GM21515 (cell line): ENCODE measurements around the gene SF1.

Experiments used
- ATAC-seq: cut with Tn5 transposase; IDR thresholded peaks from one replicate; pipeline ENCODE4 v1.9.1; 2021; ENCODE audit not compliant: unreplicated experiment

SF1 gene

DNA sequence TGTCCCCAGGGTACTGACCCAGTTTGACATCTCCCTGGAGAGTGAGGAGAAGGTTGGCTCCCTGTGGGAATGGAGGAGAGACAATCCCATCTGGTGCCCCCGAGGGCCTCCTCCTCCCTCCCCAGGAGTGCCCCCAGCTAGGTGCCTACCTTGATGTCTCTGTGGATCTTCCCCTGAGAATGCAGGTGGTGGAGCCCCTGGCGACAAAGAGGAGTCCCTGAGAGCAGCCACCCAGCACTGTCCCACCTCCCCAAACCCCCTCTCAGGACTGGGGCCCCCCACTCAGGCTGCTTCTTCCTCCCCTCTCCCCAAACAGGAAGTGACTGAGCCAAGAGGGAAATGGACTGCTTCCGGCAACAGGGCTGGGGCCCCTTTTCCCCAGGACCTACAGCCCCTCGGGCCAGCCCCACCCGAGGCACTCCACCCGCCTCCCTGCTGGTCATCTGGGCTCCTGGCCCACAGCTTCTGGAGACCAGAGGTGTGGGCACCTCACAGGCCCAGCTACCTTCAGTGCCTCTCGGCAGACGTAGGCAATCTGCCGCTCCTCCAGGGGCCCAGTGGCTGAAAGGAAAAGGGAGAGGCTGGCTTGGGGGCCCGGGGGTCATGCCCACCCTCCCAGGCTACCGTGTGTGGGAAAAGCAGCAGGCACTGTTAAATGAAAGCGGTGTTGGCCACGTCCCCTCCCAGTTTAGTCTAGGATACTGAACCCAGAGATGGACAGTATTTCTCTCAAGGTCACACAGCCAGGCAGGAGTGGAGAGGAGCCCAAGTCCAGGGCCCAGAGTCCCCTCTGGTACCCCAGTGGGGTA, 23.4 kb upstream of the SF1 start:
- ATAC-seq, result no peak

DNA sequence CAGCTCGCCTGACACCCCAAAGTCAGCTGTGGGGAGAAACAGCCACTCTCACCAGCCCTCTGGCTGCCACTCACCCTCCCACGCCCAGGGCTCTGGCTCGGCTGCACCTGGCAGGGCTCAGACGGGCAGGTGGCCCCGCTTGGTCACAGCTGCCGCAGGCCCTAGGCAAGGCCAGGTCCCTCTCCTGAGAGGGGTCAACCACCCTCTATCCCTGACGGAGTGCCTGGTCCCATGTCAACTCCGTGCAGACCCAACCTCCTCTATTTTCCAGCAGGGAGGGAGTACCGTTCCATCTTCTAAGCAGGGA, 22.8 kb upstream of the SF1 start:
- no peak for ATAC-seq

DNA sequence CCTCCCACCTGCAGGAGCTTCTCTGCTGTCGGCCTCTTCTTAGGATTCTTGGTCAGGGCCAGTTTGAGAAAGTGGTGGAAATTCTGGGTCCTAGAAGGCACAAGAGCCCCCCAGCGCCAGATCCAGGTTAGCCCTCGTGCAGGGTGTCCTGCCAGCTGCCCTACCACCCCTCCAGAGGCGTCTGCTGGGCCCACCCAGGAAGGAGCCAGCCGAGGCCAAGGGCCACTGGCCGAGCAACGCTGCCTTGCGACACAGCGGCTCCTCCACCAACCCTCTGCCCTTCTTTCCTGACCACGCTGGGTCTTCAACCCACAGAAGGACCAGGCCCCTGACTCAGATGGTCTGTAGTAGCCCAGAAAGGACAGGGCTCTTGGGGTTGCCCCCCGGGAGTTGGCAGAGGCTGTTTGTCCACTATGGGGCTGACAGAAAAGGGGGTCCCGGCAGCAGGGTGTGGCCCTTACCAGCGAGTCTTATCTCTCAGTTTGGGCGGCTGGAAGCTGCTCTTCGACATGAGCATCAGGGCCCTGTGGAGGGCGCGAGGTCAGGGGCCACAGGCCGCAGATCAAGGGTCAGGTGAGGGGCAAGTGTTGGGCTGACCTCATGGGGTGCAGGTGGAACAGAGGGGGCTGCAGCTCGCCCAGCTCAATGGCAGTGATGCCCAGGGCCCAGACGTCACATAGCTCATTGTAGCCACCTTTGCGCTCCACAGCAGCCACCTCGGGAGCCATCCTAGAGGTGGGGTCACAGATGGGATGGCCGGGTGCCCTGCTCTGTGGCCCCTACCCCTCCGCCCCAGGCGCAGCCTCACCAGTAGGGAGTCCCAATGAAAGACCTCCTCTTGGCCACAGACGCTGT, 22.2 kb upstream of the SF1 start:
- ATAC-seq, result no peak

DNA sequence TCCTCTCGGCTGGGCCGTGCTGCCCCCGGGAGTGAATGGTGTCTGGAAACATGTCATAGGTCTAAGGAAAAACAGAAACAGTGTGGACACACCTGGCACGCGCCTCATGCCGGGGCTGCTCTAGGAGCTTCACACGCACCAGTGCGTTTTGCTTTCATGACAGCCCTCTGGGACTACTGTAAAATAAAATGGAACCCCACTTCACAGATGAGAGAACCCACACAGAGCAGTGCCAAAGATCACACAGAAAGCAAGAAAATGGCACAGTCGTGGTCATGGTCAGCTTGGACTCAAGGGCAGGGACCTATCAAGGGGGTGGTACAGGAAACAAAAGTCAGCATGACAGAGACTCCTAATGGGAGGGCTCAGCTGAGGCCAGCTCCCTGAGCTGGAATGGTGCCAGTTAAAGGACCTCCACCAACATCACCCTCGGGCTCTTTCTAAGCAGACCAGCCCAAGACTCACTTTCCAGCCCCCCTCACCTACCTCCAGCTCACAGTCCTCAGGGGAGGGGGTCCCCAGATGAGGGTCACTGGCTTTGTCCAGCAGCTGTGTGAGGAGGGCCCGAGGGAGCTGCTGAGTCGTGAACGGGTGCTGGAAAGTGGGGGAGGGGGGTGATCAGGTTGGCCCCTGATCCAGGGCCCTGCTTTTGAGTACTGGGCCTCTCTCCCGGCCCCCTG, 21.4 kb upstream of the SF1 start:
- no peak for ATAC-seq

DNA sequence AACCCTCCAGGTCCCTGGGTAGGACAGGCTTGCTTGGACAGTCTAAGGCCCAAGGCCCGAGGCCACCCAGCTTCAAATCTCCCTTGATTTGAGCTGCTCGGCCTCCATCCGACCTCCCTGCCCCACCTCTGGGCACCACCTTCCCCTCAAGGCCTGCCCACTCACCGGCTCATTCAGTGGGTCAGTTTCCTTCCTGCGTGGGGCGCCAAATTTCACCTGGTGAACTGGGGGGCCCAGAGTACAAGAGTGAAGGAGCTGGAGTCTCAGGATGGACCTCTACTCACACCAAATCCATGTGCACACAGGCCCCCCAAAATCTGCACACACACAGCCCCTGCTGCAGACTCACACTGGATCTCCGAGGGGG, 20.9 kb upstream of the SF1 start:
- ATAC-seq, result no peak

DNA sequence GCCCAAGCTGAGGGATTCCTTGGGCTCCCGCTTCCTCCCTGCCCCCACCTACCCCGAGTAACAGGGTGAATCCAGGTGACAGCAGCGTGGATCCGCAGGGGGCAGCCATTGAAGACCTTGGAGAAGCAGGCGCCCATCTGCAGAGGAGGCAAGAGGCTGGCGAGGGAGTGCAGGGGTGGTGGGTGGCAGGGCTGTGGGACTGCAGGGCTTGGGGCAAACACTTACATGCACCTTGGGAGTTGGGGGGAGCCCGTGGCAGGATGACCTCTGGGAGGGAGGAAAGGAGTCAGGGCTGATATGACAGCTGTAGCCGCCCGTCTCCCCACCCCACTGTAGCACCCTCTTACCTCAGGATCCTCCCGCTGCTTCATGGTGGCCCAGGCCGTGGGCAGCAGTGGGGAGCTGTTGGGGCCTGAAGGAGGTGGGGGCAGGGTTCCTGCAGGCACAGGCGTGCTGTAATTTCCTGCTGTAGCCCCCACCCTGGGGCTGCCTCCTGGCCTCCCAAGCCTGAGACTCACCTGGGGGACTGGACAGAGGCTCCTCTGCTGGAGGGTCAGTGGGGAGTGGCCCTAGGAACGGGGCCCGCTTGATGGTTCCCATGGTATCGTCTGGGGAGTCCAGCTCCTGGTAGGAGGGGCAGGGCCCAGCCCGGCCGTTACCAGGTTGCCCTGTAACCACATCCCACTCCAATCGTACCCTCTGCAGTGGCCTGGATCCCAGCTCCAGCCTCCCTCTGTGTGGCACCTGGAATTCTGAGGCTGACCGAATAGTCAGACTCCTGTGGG, 18.6 kb upstream of the SF1 start:
- no peak for ATAC-seq

DNA sequence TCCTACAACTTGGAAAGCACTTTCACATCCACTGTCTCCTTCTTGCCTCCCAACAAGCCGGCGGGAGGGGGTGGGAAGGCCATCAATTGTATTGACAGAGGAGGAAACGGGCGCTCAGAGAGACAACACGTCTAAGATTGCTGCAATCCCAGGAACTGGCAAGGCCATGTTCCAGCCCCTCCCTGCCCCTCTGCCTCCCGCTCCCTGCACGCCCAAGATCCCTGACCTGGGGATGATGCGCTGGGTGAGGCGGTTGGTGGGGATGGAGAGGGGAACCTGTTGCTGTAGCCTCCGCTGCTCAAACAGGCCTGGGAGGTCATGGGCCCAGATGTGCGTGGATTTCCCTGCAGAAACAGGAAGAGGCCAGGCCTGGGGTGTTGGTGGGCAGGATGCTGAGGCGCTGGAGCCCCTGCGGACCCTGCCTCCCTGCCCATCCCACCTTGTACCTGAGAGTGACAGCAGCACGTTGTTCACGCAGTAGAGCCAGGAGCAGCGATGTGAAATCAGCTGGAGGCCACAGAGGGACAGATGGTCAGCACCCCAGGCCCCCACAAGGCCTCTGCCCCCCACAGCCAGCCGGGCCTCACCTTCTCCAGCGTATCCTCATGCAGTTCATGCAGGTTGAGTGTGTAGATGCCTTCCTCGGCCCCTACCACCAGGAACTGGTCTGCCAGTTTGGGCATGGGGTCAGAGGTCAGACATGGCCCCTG, 17.9 kb upstream of the SF1 start:
- ATAC-seq, result no peak

DNA sequence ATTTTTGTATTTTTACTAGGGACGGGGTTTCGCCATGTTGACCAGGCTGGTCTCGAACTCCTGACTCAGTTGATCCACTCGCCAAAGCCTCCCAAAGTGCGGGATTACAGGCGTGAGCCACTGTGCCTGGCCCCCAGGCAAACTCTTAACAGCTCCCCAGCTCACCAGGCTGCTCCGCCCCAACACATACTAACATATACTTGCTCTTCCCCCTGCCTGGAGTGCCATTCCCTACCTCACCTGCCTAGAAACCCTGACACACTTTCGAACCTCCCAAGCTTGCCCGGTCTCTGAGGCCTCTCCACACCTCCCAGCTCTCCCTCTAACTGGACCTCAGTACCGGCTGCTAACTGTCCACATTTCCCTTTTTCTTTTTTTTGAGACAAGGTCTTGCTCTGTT, 16.2 kb upstream of the SF1 start:
- ATAC-seq, result no peak

DNA sequence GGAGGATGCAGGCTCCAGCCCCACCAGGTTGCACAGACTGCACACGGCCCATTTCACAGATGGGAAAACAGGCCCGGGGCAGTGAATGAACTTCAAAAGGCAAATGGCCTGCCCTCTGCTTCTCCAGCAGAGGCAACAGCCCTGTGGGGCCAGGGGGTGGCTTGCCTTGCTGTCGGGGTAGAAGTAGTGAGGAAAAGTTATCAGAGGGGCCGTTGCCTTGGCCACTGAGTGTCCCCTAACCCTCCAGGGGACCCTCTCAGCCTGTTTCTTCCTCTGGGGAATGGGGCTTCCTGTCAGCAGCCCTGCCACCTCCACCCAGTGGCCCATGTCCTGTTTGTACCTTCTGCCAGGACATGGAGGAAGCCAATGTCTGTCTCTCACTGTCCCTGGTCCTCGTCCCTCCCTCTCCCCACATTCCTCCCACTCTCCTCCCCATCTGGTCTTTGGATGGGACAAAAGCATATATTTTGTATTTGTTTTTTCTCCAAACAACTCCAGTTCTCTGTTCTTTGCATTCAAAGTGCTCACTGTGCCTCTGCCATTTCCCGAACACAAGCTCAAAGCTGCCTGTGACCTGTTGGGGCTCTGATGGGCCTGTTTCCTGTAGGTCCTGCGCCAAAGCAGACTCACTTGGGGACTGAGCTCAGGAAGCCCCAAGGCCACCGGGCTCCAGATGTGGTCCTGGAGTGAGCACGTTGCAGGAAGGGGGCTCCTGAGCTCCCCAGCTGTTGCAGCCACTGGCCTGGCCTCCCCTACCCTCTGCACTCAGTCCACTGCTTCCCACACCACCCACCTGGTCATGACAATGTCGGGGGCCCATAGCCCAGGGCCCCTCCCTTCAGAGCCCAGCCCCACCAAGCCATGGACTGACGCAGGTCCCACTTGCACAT, 15.2 kb upstream of the SF1 start:
- no peak for ATAC-seq

DNA sequence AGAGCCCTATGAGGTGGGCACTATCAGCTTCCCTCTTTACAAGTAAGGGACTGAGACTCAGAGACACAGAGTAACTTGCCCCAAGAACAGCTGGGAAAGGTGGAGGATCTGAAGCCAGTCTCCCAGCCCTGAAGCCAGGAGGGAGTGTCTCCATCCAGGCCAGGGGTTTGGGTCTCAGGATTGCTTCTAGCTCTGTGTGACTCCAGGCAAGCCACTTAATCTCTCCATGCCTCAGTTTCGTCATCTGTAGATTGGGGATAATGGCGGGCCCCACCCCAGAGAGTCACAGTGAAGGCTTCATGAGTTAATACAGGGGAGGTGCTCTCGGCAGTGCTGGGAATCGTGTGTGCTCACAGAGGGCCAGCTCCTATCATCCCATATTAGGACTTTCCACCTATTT, 14.1 kb upstream of the SF1 start:
- ATAC-seq, result no peak

DNA sequence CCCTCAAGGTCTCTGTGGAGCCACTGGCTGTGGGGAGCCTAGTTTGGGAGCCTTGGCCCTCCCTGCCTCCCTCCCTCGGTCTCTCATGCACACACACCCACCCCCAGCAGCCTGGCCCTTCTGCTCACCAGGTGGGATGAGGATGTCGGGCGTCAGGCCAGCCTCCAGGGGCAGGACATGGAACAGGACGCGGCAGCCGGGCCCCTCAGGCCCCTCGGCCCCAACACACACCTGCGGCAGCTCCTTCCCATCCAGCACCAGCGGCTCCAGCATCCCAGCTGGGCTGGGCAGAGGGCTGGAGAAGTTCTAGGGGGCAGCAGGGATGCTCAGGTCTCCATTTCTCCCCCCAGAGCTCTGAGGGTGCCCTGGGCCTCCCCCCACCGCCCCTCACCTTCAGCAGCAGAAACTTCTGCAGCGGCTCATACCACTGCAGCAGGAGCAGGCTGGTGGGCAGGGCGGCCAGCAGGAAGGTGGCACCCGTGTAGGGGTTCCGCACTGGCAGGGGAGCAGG, 13.5 kb upstream of the SF1 start:
- no peak for ATAC-seq

DNA sequence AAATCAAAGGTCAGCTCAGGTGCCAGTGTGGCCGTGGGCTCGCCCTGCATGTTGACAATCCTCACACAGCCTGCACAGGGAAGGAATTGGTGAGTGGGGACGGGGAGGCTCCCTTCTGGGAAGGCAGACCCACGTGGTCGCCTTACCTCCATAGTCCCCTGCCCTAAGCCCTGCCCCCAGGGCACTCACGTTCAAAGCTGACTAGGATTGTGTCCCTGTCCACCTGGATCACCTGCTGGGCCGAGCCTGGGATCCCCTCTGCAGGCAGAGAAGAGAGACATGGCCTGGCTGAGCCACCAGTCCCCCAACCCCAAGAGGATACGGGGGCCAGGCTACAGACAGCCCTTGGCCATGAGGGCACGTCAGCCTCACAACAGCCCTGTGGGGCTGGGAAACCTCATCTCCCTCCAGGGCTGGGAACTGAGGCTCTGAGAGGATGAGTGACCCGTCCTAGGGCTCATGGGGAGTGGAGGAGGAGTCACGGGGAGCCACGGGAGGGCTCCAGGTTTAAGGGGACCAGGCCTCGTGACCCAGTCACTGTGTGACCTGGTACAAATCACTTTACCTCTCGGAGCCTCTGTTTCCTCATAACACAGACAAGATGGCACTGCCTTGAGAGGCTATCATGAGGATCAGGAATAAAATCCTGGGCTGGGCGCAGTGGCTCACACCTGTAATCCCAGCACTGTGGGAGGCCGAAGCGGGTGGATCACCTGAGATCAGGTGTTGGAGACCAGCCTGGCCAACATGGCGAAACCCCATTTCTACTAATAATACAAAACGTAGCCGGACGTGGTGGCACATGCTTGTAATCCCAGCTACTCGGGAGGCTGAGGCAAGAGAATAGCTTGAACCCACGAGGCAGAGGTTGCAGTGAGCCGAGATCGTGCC, 12.1 kb upstream of the SF1 start:
- no peak for ATAC-seq

DNA sequence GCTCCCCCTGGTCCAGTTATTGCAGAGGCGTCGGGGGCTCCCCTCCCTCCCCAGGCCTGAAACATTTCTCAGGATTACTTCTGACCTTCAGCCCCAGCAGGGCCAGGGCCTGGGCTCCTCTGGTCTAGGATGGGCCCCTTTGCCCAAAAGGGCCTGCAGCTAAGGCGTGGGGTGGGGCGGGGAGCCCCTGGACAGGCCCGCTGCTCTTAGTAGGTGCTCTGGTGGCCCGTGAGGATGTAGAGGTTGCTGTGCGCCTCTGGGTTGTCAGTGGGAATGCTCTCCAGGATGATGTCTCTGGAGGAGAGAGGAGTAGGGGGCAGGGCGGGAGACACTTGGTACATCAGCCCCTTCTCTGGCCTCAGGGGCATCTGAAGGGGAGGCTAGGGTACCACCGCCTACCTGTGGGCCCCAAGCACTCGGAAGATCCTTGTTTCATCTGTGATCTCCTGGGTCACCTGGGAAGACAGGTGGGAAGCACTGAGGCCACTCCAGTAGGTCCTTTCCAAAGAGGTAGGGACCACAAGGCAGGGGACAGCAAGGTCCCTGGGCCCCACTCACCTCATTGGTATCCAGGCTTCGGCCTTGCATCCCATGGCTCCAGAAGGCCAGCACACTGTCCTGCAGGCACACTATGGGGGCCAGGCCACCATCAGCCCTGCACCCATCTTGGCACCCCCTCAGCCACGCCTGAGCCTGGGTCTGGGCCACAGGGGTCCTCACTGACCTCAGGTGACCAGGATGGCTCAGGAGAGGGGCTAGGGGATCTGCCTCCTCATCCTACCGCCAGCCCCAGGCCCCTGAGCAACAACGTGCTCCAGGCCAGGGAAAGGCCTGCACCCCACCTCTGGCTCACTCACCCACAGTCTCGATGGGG, 11.2 kb upstream of the SF1 start:
- ATAC-seq, result no peak

DNA sequence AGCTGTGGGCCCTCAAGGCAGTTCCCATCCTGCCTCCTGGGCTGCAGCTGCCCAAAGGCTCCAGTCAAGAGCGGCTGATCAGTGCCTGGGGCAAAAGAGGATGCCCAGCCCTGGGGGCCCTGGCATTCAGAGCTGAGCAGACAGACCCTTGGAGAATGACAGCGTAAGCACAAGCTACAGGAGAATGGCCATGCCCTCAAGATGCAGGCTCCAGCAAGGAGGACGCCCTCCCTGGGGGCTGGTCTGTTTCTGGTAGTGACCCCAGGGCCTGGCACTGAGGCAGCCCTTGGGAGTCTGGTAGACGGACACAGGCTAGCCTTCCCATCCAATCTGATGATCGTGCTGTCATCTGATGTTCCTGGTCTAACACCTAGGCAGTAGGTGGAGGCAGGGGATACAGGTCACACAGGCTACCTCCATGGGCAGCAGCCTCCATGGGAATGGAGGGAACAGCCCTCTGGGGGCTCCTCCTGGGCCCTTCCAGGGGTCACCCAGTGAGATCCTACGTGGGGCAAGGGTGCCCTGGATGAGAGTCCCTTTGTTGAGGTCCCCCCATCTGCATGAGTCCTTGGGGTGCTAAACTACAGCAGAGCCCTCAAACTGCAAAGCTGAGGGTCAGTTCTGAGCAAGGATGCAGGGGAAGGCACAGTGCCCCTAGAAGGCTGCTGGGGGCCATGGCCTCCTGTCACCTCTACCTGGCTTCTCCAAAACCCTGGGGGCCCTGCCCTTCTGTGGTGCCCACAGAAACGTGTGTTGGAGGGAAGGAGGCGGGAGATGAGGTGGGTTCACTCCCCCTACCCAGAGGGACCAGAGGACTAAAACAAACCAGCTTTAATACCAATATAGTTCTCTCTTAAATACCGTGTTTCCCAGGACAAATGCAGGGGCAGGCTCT, 10.2 kb upstream of the SF1 start:
- no peak for ATAC-seq

DNA sequence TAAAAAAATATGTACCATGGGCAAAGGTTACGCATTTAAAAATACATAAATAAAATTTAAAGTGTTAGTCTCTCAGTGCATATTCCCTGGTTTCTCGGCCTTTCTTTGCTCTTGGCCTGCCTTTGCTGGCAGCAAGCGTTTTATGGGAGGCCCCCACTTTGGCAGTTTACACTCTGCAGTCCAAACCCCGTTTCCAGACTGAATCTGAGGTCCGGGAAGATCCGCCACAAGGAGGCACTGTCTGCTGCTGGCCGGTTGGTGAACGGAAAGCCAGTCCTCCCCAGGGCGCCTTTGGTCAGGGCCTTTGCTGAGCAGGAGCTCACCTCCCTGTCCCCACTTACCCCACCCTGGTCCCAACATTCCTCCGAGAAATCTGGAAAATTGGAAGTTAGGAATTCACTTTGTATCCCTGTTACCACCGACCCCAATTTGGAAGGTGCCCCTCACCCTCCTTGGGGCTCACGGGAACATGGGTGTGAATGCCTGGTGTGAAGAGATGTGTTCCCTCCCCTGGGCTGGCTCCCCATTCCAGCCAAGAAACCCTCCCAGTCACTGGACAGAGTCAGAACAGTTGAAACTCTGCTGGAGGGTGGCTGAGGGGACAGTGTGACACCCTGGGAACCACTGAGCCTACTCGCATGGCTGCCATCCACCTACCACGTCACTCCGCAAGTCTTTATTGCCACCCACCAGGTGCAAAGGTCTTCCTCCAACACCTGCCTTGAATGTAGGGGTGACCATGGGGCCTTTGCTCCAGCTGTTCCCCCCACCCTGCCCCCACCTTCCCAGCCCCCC, 9.4 kb upstream of the SF1 start:
- ATAC-seq, result no peak

DNA sequence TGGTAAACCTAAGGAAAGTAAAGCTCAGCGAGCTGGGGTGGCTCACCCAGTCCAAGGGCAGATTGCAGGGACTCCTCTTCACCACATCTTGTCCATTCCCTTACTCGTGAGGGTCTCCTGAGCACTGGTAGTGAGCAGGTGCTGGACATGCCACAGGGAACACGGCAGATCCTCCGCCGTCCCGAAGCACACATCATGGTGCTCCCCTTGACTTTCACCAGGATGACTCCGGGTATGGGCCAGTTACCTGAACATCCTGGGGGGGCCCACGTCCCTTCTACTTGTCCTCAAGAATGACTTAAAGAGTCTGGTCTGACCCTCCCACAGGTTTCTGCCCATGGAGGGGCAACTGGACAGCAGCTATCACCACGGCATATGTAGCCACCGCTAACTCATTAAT, 8.0 kb upstream of the SF1 start:
- ATAC-seq, result no peak
